ENCODE measurements around the gene PPP2R5E.

DNA sequence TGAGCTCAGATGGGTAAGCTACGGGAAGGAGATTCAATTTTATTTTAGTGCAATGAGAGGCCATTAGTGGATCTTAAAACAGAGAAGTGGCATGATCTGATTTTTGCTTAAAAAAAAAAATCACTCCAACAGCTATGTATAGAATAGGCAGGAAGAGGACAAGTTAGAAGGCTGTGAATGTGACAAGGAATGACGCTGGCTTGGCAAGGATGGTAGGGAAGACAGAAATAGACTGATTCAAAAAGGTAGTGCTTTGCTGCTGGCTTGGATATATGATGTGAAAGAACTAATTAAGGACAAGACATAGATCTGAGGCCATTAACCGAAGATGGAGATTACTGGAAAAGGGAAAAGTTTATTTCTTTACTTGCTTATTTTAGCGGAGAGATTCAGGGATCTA lies 119.3 kb downstream of the PPP2R5E start:
- TF ChIP-seq, protein P1, sequence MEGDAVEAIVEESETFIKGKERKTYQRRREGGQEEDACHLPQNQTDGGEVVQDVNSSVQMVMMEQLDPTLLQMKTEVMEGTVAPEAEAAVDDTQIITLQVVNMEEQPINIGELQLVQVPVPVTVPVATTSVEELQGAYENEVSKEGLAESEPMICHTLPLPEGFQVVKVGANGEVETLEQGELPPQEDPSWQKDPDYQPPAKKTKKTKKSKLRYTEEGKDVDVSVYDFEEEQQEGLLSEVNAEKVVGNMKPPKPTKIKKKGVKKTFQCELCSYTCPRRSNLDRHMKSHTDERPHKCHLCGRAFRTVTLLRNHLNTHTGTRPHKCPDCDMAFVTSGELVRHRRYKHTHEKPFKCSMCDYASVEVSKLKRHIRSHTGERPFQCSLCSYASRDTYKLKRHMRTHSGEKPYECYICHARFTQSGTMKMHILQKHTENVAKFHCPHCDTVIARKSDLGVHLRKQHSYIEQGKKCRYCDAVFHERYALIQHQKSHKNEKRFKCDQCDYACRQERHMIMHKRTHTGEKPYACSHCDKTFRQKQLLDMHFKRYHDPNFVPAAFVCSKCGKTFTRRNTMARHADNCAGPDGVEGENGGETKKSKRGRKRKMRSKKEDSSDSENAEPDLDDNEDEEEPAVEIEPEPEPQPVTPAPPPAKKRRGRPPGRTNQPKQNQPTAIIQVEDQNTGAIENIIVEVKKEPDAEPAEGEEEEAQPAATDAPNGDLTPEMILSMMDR (IDR thresholded peaks at IDR 0.05): no peak
- no peak for TF ChIP-seq POLR2A (IDR thresholded peaks at IDR 0.05)
- TF ChIP-seq EP300 (IDR thresholded peaks at IDR 0.05): no peak
